ENCODE results near the gene DSG1. TPM values are rescaled to one million over a fixed set of nuclear protein-coding genes. Genes with fewer than 3 reads are reported as not detected.

Gene DSG1
- total RNA-seq (not detected), polyA plus RNA-seq (not detected)
- long read RNA-seq, donor 1: 0 reads
- long read RNA-seq, donor 2: 0 reads

- Histone ChIP-seq H3K9me3 (ENCODE audit: control insufficient read depth, low read length) (no peaks in the 10 kb centered on the region), H3K4me1 (ENCODE audit: control insufficient read depth in 1 of 2, insufficient read depth in 2 of 2, low read length in 2 of 2) (no peaks in the 10 kb centered on the region), H3K27ac (ENCODE audit: low read depth in 1 of 2, low read length in 2 of 2) (no peak within 1 kb of the TSS), H3K36me3 (ENCODE audit: control insufficient read depth in 1 of 2, insufficient read depth in 2 of 2, low read length in 1 of 2) (no peaks in the 10 kb centered on the region), H3K27me3 (ENCODE audit: control insufficient read depth in 1 of 2, insufficient read depth in 2 of 2, low read length in 1 of 2) (no peaks in the 10 kb centered on the region), H3K4me3 (ENCODE audit: low read length in 2 of 2) (no peak within 1 kb of the TSS)
- intact Hi-C loops (cut with DNase I): no loop called here
- DNase-seq (no peak), ATAC-seq (ENCODE audit: low FRiP score) (no peak)
- 92 to 93% methylated on average over 3 of the region's 3 CpGs for WGBS, 2 donors
Measured at GRCh38 chr18:31317860-31318259, at the start of gene DSG1. TSS of gene DSG1 (plus strand) at chr18:31318160. CDS start at chr18:31318301, 141 bp downstream.

GRCh38 chr18:31268985-31269406 lies 49.0 kb upstream of the DSG1 start:
- 51 to 55% methylated on average over 1 of the region's 1 CpG for WGBS, 2 donors
- Histone ChIP-seq H3K27ac (ENCODE audit: low read depth in 1 of 2, low read length in 2 of 2) (no peak overlapping the region), H3K27me3 (ENCODE audit: control insufficient read depth in 1 of 2, insufficient read depth in 2 of 2, low read length in 1 of 2) (no peaks in the 10 kb centered on the region), H3K4me1 (ENCODE audit: control insufficient read depth in 1 of 2, insufficient read depth in 2 of 2, low read length in 2 of 2) (no peaks in the 10 kb centered on the region), H3K4me3 (ENCODE audit: low read length in 2 of 2) (no peak overlapping the region), H3K9me3 (ENCODE audit: control insufficient read depth, low read length) (no peaks in the 10 kb centered on the region), H3K36me3 (ENCODE audit: control insufficient read depth in 1 of 2, insufficient read depth in 2 of 2, low read length in 1 of 2) (no peaks in the 10 kb centered on the region)
- DNase-seq (no peak), ATAC-seq (ENCODE audit: low FRiP score) (no peak)
- intact Hi-C loops (cut with DNase I): no loop called here

DNA sequence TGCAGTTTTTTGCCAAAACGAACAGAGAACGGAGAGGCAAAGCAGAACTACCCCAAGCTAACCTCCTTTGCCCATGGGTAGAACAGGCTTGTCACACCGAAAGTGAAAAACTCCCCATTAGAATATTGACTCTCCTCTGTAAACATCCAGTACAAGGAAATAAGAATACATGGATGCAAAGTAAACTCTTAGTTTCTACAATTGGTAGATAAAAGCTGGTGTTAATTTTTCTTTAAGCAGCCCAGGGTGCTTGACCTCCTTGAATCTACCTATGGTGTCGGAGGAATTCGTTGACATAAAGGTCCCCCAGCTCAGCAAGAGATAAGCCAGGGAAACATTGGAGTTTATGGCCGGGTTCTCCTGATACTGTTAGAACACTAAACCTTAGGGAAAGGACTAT lies 48.4 kb upstream of the DSG1 start:
- no peak for DNase-seq
- Histone ChIP-seq H3K4me1 (ENCODE audit: control insufficient read depth in 1 of 2, insufficient read depth in 2 of 2, low read length in 2 of 2) (no peaks in the 10 kb centered on the region), H3K9me3 (ENCODE audit: control insufficient read depth, low read length) (no peaks in the 10 kb centered on the region), H3K27me3 (ENCODE audit: control insufficient read depth in 1 of 2, insufficient read depth in 2 of 2, low read length in 1 of 2) (no peaks in the 10 kb centered on the region), H3K36me3 (ENCODE audit: control insufficient read depth in 1 of 2, insufficient read depth in 2 of 2, low read length in 1 of 2) (no peaks in the 10 kb centered on the region), H3K27ac (ENCODE audit: low read depth in 1 of 2, low read length in 2 of 2) (no peak overlapping the region), H3K4me3 (ENCODE audit: low read length in 2 of 2) (no peak overlapping the region)
- 80 to 82% methylated on average over 6 of the region's 6 CpGs for WGBS, 2 donors
- intact Hi-C loops (cut with DNase I): no loop called here
- no peak for ATAC-seq (ENCODE audit: low FRiP score)

DNA sequence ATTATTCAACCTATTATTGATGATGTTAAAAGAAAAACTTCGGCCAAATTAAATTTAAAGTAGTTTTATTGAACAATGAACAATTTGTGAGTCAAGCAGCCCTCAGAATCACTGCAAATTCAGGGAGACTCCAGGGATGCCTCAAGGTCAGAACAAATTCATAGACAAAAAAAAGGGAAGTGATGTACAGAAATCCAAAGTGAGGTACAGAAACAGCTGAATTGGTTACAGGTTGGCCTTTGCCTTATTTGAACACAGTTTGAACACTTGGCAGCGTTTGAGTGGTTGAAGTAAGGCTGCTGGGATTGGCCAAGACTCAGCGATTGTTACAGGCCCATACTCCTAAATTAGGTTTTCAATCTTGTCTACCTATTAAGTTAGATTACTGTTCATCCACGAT lies 47.4 kb upstream of the DSG1 start:
- no peak overlapping the region for H3K27ac ChIP-seq (ENCODE audit: low read depth in 1 of 2, low read length in 2 of 2)
- 92 to 95% methylated on average over 4 of the region's 4 CpGs for WGBS, 2 donors
- intact Hi-C loops (cut with DNase I): no loop called here
- H3K27me3 ChIP-seq (ENCODE audit: control insufficient read depth in 1 of 2, insufficient read depth in 2 of 2, low read length in 1 of 2): no peaks in the 10 kb centered on the region
- DNase-seq (no peak), ATAC-seq (ENCODE audit: low FRiP score) (no peak)
- no peaks in the 10 kb centered on the region for H3K4me1 ChIP-seq (ENCODE audit: control insufficient read depth in 1 of 2, insufficient read depth in 2 of 2, low read length in 2 of 2)
- H3K9me3 ChIP-seq (ENCODE audit: control insufficient read depth, low read length): no peaks in the 10 kb centered on the region
- H3K4me3 ChIP-seq (ENCODE audit: low read length in 2 of 2): no peak overlapping the region
- H3K36me3 ChIP-seq (ENCODE audit: control insufficient read depth in 1 of 2, insufficient read depth in 2 of 2, low read length in 1 of 2): no peaks in the 10 kb centered on the region

GRCh38 chr18:31273812-31274527 lies 44.0 kb upstream of the DSG1 start:
- no peaks in the 10 kb centered on the region for H3K36me3 ChIP-seq (ENCODE audit: control insufficient read depth in 1 of 2, insufficient read depth in 2 of 2, low read length in 1 of 2)
- H3K27ac ChIP-seq (ENCODE audit: low read depth in 1 of 2, low read length in 2 of 2): no peak overlapping the region
- H3K4me1 ChIP-seq (ENCODE audit: control insufficient read depth in 1 of 2, insufficient read depth in 2 of 2, low read length in 2 of 2): no peaks in the 10 kb centered on the region
- H3K9me3 ChIP-seq (ENCODE audit: control insufficient read depth, low read length): no peaks in the 10 kb centered on the region
- ATAC-seq (ENCODE audit: low FRiP score) (no peak), DNase-seq (no peak)
- 76 to 81% methylated on average over 5 of the region's 5 CpGs for WGBS, 2 donors
- intact Hi-C loops (cut with DNase I): no loop called here
- H3K4me3 ChIP-seq (ENCODE audit: low read length in 2 of 2): no peak overlapping the region
- H3K27me3 ChIP-seq (ENCODE audit: control insufficient read depth in 1 of 2, insufficient read depth in 2 of 2, low read length in 1 of 2): no peaks in the 10 kb centered on the region

DNA sequence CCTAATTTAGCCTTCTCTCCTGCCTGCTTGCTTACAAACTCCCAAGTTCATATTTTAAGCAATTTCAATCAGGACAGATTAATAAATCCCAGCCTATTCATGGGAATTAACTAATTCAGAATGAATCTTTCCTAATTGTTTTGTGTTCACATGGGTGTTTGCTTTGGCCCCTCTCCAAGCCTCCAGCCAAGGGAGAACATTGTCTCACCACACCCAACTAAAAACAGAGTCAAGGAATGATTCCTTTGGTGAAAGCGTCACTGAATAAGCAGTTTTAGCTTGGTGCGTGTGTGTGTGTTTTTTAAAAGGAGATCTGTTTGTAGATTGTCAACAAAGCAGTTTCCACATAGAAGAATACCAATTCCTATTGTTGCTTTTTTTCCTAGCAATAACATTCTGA lies 43.0 kb upstream of the DSG1 start:
- ATAC-seq (ENCODE audit: low FRiP score): peak; percentile 69
- WGBS, 2 donors: 15 to 24% methylated on average over 2 of the region's 2 CpGs
- no peaks in the 10 kb centered on the region for H3K36me3 ChIP-seq (ENCODE audit: control insufficient read depth in 1 of 2, insufficient read depth in 2 of 2, low read length in 1 of 2)
- no peaks in the 10 kb centered on the region for H3K27me3 ChIP-seq (ENCODE audit: control insufficient read depth in 1 of 2, insufficient read depth in 2 of 2, low read length in 1 of 2)
- no peaks in the 10 kb centered on the region for H3K9me3 ChIP-seq (ENCODE audit: control insufficient read depth, low read length)
- H3K4me1 ChIP-seq (ENCODE audit: control insufficient read depth in 1 of 2, insufficient read depth in 2 of 2, low read length in 2 of 2): no peaks in the 10 kb centered on the region
- H3K4me3 ChIP-seq (ENCODE audit: low read length in 2 of 2): no peak overlapping the region
- H3K27ac ChIP-seq (ENCODE audit: low read depth in 1 of 2, low read length in 2 of 2): no peak overlapping the region
- DNase-seq: peak in 1 of 2 donors; percentile 48
- intact Hi-C loops (cut with DNase I): no loop called here

DNA sequence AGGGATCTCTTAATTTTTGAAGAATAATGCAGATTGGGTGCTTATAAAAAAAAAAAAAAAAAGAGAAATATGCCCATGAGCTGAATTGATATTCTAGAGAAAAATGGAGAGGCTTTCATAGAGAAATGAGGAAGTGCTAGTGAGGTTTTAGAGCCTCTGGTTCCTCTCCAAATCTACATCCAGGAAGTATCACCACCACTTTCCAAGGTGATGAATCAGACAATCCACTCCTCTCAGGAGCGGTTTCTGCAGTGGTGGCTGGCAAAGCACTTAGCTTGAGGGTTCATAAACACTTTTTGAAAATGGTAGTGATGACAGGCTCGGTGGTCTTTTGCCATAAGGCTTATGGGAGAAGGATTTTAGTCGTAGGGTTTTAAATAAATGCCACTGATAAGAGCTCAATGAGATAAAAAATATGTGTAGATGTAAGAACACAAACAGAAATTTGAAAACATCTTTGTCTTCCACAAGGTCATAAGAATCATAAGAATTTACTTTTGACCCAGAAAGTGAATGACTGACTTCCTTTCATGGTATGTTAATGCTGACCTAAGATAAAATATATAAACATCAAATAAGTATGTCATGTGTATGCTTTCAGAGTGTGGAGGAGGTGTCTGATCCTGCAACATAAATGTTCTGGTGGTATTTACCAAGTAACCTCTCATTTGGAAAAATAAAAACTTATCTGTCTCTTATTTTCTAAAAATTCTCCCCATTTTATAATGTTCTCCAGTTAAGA lies 42.1 kb upstream of the DSG1 start:
- H3K36me3 ChIP-seq (ENCODE audit: control insufficient read depth in 1 of 2, insufficient read depth in 2 of 2, low read length in 1 of 2): no peaks in the 10 kb centered on the region
- ATAC-seq (ENCODE audit: low FRiP score): no peak
- intact Hi-C loops (cut with DNase I): no loop called here
- WGBS, 2 donors: 32 to 34% methylated on average over 3 of the region's 3 CpGs
- H3K4me3 ChIP-seq (ENCODE audit: low read length in 2 of 2): no peak overlapping the region
- no peak for DNase-seq
- no peaks in the 10 kb centered on the region for H3K9me3 ChIP-seq (ENCODE audit: control insufficient read depth, low read length)
- H3K27ac ChIP-seq (ENCODE audit: low read depth in 1 of 2, low read length in 2 of 2): no peak overlapping the region
- no peaks in the 10 kb centered on the region for H3K4me1 ChIP-seq (ENCODE audit: control insufficient read depth in 1 of 2, insufficient read depth in 2 of 2, low read length in 2 of 2)
- no peaks in the 10 kb centered on the region for H3K27me3 ChIP-seq (ENCODE audit: control insufficient read depth in 1 of 2, insufficient read depth in 2 of 2, low read length in 1 of 2)

DNA sequence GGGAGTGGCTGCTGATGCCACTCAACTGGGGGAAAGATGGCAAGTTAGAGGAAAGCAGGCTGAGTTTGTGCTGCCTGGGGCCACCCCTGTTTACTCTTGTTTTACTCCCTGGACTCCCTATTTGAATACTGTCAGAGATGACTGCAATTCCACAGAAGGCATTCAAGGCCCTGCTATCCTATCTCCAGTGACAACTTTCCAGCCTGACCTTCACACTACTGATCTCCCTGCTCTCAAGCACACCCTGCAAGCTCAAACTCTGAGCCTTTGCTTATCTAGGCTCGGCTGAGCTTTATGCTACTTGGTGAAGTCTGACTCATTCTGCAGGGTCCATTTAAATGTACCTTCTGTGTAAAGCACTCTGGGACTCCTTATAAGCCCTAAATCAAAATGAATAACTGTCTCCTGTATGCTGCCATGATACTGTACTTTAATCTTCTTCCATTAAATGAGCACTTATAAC lies 39.3 kb upstream of the DSG1 start:
- intact Hi-C loops (cut with DNase I): no loop called here
- WGBS, 2 donors: 51 to 52% methylated on average over 1 of the region's 1 CpG
- Histone ChIP-seq H3K27ac (ENCODE audit: low read depth in 1 of 2, low read length in 2 of 2) (no peak overlapping the region), H3K9me3 (ENCODE audit: control insufficient read depth, low read length) (no peaks in the 10 kb centered on the region), H3K36me3 (ENCODE audit: control insufficient read depth in 1 of 2, insufficient read depth in 2 of 2, low read length in 1 of 2) (no peaks in the 10 kb centered on the region), H3K4me3 (ENCODE audit: low read length in 2 of 2) (no peak overlapping the region), H3K4me1 (ENCODE audit: control insufficient read depth in 1 of 2, insufficient read depth in 2 of 2, low read length in 2 of 2) (no peaks in the 10 kb centered on the region), H3K27me3 (ENCODE audit: control insufficient read depth in 1 of 2, insufficient read depth in 2 of 2, low read length in 1 of 2) (no peaks in the 10 kb centered on the region)
- DNase-seq (no peak), ATAC-seq (ENCODE audit: low FRiP score) (no peak)

- H3K27me3 ChIP-seq (ENCODE audit: control insufficient read depth in 1 of 2, insufficient read depth in 2 of 2, low read length in 1 of 2): no peaks in the 10 kb centered on the region
- H3K4me3 ChIP-seq (ENCODE audit: low read length in 2 of 2): no peak overlapping the region
- H3K4me1 ChIP-seq (ENCODE audit: control insufficient read depth in 1 of 2, insufficient read depth in 2 of 2, low read length in 2 of 2): no peaks in the 10 kb centered on the region
- no peak for ATAC-seq (ENCODE audit: low FRiP score)
- DNase-seq: no peak
- intact Hi-C loops (cut with DNase I): no loop called here
- no peaks in the 10 kb centered on the region for H3K9me3 ChIP-seq (ENCODE audit: control insufficient read depth, low read length)
- WGBS, 2 donors: 97% methylated on average over 2 of the region's 2 CpGs
- no peaks in the 10 kb centered on the region for H3K36me3 ChIP-seq (ENCODE audit: control insufficient read depth in 1 of 2, insufficient read depth in 2 of 2, low read length in 1 of 2)
- H3K27ac ChIP-seq (ENCODE audit: low read depth in 1 of 2, low read length in 2 of 2): no peak overlapping the region
Measured at GRCh38 chr18:31280502-31280901, 37.5 kb upstream of the DSG1 start.

Data from aorta (tissue), 5 donors.